NCI-H748 (cell line): ENCODE measurements around the gene LRRK2.

ENCODE experiments used
- DNase-seq: peaks from one replicate; lab custom pipeline; 2025; ENCODE audit not compliant: unreplicated experiment; lab: John Stamatoyannopoulos, UW

LRRK2 gene

GRCh38 chr12:40390980-40391379 is 166.2 kb downstream of the LRRK2 start:
- DNase-seq, result no peak

- DNase-seq, result no peak
Observed at GRCh38 chr12:40393026-40393425, 168.2 kb downstream of the LRRK2 start.

DNA sequence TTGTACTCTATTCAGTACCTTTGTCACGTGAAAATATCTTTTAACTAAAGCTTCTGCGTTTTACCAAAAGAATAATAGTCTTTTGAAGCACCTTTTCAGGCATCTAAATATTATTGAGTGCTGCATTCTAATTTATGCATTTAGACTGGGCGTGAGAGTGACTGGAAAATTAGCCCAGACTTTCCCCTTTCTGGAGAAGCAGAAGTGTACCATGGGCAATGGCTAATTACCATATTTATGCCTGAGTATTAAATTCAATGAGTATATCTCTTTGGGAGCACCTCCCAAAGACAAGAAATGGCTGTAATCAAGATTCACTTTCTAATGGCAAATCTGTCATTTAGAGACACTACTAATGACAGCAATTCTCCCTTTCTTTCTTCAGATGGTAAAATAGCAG is 174.9 kb downstream of the LRRK2 start:
- no peak for DNase-seq

GRCh38 chr12:40405419-40405818 is 180.6 kb downstream of the LRRK2 start:
- DNase-seq, result no peak
